Subcutaneous adipose tissue (tissue), 4 donors: ENCODE results near the gene CD28. TPM values are rescaled to one million over a fixed set of nuclear protein-coding genes. Genes with fewer than 3 reads are reported as not detected.

Experiments
- total RNA-seq, 4 donors: library from RNA; depleted of rRNA; stranded (reverse); fragments of >200 nt; gene quantifications; one replicate each; pipeline ENCODE4 v1.1.0, GENCODE V29; 2016
- TF ChIP-seq, protein P1 (sequence below): fragments of 450-650 bp; IDR thresholded peaks from one replicate; pipeline ENCODE4 v1.5.1; 2016; ENCODE audit warnings: low read depth, mild to moderate bottlenecking, control low read depth, antibody characterized with exemption, moderate library complexity

The CD28 gene
- total RNA-seq, 4 donors from 2014 or later = 3.6 to 30.4 (median 6.1) TPM

DNA sequence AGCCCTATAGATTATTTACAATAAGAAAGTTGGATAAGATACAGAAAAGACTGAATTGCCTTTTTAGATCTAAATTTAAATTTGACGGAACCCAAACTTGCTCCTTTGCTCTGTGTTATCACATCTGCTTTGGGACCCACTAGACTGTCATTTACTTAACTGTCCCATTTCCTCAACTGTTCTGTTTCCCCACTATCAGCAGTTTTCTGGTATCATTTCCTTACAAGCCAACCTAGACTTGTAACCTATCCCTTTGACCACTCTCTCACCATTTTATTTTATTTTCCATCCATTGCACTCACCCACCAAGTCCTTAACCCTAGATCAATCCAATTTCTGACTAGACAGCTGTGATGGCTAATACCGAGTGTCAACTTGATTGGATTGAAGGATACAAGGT is 38.6 kb upstream of the CD28 start:
- TF ChIP-seq, protein P1, sequence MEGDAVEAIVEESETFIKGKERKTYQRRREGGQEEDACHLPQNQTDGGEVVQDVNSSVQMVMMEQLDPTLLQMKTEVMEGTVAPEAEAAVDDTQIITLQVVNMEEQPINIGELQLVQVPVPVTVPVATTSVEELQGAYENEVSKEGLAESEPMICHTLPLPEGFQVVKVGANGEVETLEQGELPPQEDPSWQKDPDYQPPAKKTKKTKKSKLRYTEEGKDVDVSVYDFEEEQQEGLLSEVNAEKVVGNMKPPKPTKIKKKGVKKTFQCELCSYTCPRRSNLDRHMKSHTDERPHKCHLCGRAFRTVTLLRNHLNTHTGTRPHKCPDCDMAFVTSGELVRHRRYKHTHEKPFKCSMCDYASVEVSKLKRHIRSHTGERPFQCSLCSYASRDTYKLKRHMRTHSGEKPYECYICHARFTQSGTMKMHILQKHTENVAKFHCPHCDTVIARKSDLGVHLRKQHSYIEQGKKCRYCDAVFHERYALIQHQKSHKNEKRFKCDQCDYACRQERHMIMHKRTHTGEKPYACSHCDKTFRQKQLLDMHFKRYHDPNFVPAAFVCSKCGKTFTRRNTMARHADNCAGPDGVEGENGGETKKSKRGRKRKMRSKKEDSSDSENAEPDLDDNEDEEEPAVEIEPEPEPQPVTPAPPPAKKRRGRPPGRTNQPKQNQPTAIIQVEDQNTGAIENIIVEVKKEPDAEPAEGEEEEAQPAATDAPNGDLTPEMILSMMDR = no peak

DNA sequence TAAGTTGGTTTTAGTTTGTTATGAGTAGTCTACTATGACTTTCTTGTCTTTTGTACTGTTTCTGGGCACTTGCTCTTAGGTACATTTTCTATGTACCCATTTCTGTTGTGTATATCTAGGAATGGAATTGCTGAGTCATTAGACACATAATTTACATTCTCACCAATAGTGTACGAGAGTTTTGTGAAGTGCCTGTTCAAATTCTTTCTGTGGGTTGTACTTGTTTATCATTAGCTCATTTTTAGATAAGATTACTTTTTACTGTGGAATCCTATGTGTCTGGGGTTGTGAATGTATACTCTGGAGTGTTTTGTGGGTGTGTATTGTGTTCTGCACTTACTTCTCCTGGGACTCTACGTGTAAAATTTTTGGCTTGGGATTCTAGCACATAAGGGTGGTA is 36.6 kb upstream of the CD28 start:
- TF ChIP-seq, protein P1 = no peak

DNA sequence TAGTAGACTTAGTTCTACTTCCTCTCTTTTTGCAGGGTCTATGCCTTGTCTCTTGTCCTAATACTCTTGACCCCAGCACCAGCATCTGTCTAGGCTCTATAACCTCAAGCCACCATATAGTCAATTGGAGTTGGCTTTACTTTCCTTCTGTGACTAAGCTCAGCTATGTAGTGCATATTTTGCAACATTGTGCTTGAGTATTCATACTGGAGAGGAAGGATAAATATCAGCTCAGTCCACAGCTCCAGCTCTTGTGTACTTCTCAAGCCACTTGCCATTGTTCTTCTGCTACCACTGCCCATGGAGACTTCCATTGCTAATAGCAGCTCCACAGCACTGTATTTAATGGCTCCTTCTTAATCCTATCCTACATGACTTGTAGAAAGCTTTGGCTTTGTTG is 35.5 kb upstream of the CD28 start:
- TF ChIP-seq, protein P1 = no peak

DNA sequence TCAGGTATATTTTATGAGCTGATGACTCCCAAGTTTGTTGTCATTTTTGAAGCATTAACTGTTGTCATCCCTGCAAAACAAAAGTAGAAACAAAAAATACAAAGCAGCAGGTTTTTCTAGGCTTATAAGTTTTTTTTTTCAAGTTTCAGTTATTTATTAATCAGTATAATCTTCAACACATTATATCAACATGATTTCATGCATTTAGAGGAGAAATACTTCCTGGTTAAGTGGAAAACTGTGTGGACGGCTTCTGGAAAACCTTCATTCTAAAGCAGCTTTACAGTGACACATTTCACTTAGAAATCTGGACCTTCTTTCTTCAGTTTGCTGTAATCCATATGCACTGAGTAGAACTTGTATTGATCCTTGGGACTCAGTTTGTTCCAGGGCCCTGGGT is 34.6 kb upstream of the CD28 start:
- TF ChIP-seq, protein P1 = no peak

DNA sequence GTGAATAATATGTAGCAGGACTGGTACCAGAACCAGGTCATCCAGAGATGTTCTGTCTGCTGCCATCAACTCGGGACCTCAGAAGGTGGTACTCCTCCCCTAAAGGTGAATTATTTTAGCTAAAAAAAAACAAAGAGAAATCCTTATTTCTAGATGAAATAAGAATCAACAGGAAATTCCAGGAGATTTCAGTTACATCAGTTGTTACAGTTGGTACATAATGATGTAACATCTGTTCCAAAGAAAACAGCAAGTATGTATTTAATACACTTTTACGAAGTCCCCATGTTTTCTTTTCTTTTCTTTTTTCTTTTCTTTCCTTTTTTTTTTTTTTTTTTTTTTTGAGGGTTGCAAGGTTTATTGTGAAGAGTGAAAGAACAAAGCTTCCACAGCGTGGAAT is 33.6 kb upstream of the CD28 start:
- TF ChIP-seq, protein P1 = no peak

DNA sequence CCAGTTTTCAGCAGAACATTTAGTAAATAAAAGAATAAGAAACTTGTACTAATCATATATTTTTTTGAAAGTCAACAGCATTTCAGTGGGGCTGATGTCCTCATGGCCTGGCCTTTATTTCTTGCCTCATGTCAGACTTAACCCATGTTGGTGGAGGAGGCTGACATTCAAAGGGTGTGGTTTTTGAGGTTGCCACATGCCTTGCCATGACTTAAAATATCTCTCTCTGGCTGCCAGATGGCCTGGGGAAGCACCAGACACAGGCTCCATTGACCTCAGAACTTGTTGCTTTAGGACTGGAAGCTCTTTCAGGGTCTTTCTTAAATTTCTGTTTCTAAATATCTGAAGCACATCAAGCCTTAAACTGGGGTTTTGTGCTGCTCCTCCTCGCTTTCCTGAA is 32.5 kb upstream of the CD28 start:
- TF ChIP-seq, protein P1 = no peak

DNA sequence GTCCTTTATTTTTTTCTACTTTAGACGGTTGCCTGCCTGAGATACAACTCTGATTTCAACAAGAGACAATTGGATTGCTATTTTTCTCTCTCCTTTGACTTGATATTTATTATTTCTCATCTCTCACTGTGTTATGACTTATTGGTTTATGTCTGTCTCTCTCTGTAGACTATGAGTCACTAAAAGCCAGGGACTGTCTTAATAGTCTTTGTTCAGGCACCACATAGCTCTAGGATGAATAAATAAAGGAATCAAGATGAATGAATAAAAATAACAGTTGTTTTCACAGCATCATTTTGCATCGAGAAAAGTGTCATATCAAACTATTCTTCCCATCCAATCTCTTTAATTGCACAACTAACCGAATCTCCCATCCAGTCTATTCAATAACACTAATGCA is 31.4 kb upstream of the CD28 start:
- TF ChIP-seq, protein P1 = no peak

DNA sequence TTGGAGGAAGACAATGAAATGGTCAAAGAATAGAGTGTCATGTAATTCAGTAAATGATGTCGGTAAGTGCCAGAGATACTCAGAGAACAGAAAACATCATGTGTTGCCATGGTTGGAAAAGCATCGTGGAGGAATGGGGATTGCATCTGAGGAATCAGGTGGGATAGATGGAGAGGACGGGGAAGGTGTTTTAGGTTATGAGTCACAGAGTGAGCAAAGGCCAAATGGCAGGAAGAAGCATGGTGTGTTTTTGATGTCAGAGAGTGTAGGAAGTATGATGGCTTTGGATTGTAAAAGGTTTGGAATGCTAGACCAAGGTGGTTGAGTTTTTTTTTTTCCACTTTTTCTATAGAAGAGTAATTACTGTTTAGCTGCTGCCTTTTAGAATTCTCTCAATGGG is 27.5 kb upstream of the CD28 start:
- TF ChIP-seq, protein P1 = no peak
